K562 (cell line): Measurements from ENCODE around the gene SLC25A1. TPM values are rescaled to one million over a fixed set of nuclear protein-coding genes. Genes with fewer than 3 reads are reported as not detected.

Experiments
- CAMTA2 ChIP-seq: fragments of 250-450 bp; sonication (Bioruptor Pico); conservative IDR thresholded peaks from 2 replicates; pipeline ENCODE4 v1.5.1; 2022
- ETS2 ChIP-seq: IDR thresholded peaks from 2 replicates; pipeline ENCODE4 v1.6.1; 2016; ENCODE audit warnings: borderline replicate concordance, missing genetic modification characterization, mild to moderate bottlenecking, moderate library complexity, missing compliant biosample characterization; ENCODE audit not compliant: poor library complexity, severe bottlenecking
- NFIC ChIP-seq: fragments of 450-650 bp; IDR thresholded peaks from 2 replicates; pipeline ENCODE4 v1.6.1; 2017; ENCODE audit warnings: mild to moderate bottlenecking, inconsistent platforms
- PHF21A ChIP-seq: fragments of 450-650 bp; IDR thresholded peaks from 2 replicates; pipeline ENCODE4 v1.6.1; 2017; ENCODE audit warnings: low read depth, borderline replicate concordance
- RAD21 ChIP-seq, 2 experiments: fragments of 250-450 bp in 1 of 2; fragments of 450-650 bp in 1 of 2; sonication (Bioruptor Pico) in 1 of 2; formaldehyde crosslinking in 1 of 2; IDR thresholded peaks in 1 of 2; conservative IDR thresholded peaks in 1 of 2; 2 replicates each; pipeline versions ENCODE4 v1.4.0 to v1.8.0; 2020 to 2022; ENCODE audit warnings: mild to moderate bottlenecking in 2 of 2, moderate library complexity in 1 of 2
- RBBP5 ChIP-seq: fragments of 200-600 bp; sonication (generic); IDR thresholded peaks from 2 replicates; pipeline ENCODE4 v1.6.1; 2012; ENCODE audit warnings: borderline replicate concordance, mild to moderate bottlenecking, low read length, control low read depth, inconsistent platforms; ENCODE audit not compliant: insufficient read depth, poor library complexity, severe bottlenecking
- TARDBP ChIP-seq: fragments of 450-650 bp; IDR thresholded peaks from 2 replicates; pipeline ENCODE4 v1.6.1; 2016
- ZNF717 ChIP-seq: fragments of 250-450 bp; sonication (Bioruptor Pico); IDR thresholded peaks from 2 replicates; pipeline ENCODE4 v1.5.0; 2021
- polyA plus RNA-seq, 8 experiments: library from polyadenylated mRNA; depleted of rRNA in 4 of 8; stranded (reverse) in 5 of 8; unstranded in 3 of 8; fragments of >200 nt; fragmentation: Nextera tagmentation in 2 of 8; fragmentation: Illumina TruSeq in 1 of 8; extraction: Ambion mirVana in 2 of 8; extraction: Trizol in 1 of 8; gene quantifications; 2 replicates each; pipeline versions ENCODE4 v1.2.1 to v1.2.3, GENCODE V29; 2011 to 2014; ENCODE audit warnings: inconsistent platforms in 1 of 8, missing spikeins in 1 of 8
- total RNA-seq, 7 experiments: library from RNA; depleted of rRNA in 6 of 7; stranded (reverse); fragments of >200 nt in 6 of 7; fragmentation: Illumina TruSeq in 2 of 7; extraction: Trizol in 2 of 7; gene quantifications; 2 replicates each; pipeline versions ENCODE4 v1.2.1 to v1.2.3, GENCODE V29; 2011 to 2021; ENCODE audit warnings: low replicate concordance in 1 of 7
- TF ChIP-seq, protein P1 (sequence below): fragments of 250-450 bp; sonication (Bioruptor Pico); IDR thresholded peaks from 2 replicates; pipeline ENCODE4 v1.4.0; 2020
- TF ChIP-seq, protein P2 (sequence below): fragments of 250-450 bp; sonication (Bioruptor Pico); IDR thresholded peaks from 2 replicates; pipeline ENCODE4 v1.9.0; 2021; ENCODE audit warnings: mild to moderate bottlenecking, inconsistent platforms
- TF ChIP-seq, protein P3 (sequence below): sonication (generic); formaldehyde crosslinking; IDR thresholded peaks from 2 replicates; pipeline ENCODE4 v1.8.0; 2022; ENCODE audit warnings: mild to moderate bottlenecking, missing genetic modification reagents
- TF ChIP-seq, protein P4 (sequence below): sonication (generic); formaldehyde crosslinking; IDR thresholded peaks from 2 replicates; pipeline ENCODE4 v1.8.0; 2022; ENCODE audit warnings: mild to moderate bottlenecking, missing genetic modification reagents
- TF ChIP-seq, protein P5 (sequence below), 2 experiments: IDR thresholded peaks; 2 replicates each; pipeline ENCODE4 v1.6.1; 2011; ENCODE audit warnings: borderline replicate concordance in 1 of 2, control low read depth in 1 of 2, low read depth in 1 of 2, low read length in 1 of 2, mild to moderate bottlenecking in 1 of 2, mixed read lengths in 1 of 2, moderate library complexity in 1 of 2; ENCODE audit not compliant: insufficient read depth in 1 of 2, insufficient read length in 1 of 2, poor library complexity in 1 of 2, severe bottlenecking in 1 of 2; ENCODE audit errors: extremely low read depth in 1 of 2

SLC25A1 gene
- total and polyA plus RNA-seq, 9 of the 15 experiments (the other 6 are each of a cell fraction or from before 2014, with no cell fraction given) = 11.0 to 408 (median 110) TPM

DNA sequence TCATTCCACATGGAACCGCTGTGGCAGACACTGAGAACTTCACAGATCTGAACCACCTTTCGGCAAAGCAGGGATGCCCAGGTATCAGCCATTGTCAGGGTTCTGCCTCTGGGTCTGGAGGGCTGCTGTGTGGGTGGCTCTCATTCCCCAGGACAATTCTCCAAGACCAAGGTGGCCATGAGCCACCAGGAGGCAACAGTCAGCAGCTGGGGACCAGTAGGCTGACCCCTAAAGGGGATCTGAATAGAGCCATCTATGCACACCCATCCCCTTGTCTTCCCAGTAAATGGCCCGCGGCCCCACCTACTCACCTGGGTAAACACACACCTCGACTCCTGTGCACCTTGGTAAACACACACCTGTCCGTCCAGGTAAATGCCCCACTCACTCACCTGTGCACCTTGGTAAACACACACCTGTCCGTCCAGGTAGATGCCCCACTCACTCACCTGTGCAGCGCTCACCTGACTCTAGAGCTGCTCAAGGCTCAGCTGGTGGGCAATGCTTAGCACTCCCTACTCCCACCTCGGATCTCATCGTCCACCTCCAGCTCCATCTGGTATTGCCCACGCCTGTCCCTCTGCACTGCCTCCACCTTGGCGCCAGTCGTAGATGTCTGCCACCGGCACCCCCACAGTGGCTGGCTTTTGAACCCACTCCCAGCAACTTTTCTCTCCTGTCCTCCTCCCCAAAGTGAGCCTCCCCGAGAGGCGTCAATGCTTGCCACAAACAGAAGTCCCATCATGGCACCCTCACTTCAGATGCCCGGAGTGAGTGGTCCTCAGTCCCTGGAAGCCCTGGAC, 10.2 kb downstream of the SLC25A1 start (continued):
- peak in 1 of 2 experiments; percentile 55; a peak in 2 of 4 replicates for TF ChIP-seq RAD21 (CRISPR knock-in tag; conservative IDR thresholded peaks at IDR 0.05 in 1 of 2, IDR thresholded peaks at IDR 0.05 in 1 of 2)
- TF ChIP-seq ZNF717 (CRISPR knock-in tag) = no peak
- no peak for TF ChIP-seq PHF21A
- no peak for TF ChIP-seq ETS2
- TF ChIP-seq, protein P1, sequence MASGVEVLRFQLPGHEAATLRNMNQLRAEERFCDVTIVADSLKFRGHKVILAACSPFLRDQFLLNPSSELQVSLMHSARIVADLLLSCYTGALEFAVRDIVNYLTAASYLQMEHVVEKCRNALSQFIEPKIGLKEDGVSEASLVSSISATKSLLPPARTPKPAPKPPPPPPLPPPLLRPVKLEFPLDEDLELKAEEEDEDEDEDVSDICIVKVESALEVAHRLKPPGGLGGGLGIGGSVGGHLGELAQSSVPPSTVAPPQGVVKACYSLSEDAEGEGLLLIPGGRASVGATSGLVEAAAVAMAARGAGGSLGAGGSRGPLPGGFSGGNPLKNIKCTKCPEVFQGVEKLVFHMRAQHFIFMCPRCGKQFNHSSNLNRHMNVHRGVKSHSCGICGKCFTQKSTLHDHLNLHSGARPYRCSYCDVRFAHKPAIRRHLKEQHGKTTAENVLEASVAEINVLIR (CRISPR knock-in tag) = no peak
- no peak for TF ChIP-seq NFIC
- TF ChIP-seq, protein P2, sequence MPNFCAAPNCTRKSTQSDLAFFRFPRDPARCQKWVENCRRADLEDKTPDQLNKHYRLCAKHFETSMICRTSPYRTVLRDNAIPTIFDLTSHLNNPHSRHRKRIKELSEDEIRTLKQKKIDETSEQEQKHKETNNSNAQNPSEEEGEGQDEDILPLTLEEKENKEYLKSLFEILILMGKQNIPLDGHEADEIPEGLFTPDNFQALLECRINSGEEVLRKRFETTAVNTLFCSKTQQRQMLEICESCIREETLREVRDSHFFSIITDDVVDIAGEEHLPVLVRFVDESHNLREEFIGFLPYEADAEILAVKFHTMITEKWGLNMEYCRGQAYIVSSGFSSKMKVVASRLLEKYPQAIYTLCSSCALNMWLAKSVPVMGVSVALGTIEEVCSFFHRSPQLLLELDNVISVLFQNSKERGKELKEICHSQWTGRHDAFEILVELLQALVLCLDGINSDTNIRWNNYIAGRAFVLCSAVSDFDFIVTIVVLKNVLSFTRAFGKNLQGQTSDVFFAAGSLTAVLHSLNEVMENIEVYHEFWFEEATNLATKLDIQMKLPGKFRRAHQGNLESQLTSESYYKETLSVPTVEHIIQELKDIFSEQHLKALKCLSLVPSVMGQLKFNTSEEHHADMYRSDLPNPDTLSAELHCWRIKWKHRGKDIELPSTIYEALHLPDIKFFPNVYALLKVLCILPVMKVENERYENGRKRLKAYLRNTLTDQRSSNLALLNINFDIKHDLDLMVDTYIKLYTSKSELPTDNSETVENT (CRISPR knock-in tag) = peak; percentile 6; the same call in 1 of the 2 replicates
- no peak for TF ChIP-seq CAMTA2
- TF ChIP-seq, protein P3, sequence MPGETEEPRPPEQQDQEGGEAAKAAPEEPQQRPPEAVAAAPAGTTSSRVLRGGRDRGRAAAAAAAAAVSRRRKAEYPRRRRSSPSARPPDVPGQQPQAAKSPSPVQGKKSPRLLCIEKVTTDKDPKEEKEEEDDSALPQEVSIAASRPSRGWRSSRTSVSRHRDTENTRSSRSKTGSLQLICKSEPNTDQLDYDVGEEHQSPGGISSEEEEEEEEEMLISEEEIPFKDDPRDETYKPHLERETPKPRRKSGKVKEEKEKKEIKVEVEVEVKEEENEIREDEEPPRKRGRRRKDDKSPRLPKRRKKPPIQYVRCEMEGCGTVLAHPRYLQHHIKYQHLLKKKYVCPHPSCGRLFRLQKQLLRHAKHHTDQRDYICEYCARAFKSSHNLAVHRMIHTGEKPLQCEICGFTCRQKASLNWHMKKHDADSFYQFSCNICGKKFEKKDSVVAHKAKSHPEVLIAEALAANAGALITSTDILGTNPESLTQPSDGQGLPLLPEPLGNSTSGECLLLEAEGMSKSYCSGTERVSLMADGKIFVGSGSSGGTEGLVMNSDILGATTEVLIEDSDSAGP (CRISPR knock-in tag) = no peak
- TF ChIP-seq, protein P4, sequence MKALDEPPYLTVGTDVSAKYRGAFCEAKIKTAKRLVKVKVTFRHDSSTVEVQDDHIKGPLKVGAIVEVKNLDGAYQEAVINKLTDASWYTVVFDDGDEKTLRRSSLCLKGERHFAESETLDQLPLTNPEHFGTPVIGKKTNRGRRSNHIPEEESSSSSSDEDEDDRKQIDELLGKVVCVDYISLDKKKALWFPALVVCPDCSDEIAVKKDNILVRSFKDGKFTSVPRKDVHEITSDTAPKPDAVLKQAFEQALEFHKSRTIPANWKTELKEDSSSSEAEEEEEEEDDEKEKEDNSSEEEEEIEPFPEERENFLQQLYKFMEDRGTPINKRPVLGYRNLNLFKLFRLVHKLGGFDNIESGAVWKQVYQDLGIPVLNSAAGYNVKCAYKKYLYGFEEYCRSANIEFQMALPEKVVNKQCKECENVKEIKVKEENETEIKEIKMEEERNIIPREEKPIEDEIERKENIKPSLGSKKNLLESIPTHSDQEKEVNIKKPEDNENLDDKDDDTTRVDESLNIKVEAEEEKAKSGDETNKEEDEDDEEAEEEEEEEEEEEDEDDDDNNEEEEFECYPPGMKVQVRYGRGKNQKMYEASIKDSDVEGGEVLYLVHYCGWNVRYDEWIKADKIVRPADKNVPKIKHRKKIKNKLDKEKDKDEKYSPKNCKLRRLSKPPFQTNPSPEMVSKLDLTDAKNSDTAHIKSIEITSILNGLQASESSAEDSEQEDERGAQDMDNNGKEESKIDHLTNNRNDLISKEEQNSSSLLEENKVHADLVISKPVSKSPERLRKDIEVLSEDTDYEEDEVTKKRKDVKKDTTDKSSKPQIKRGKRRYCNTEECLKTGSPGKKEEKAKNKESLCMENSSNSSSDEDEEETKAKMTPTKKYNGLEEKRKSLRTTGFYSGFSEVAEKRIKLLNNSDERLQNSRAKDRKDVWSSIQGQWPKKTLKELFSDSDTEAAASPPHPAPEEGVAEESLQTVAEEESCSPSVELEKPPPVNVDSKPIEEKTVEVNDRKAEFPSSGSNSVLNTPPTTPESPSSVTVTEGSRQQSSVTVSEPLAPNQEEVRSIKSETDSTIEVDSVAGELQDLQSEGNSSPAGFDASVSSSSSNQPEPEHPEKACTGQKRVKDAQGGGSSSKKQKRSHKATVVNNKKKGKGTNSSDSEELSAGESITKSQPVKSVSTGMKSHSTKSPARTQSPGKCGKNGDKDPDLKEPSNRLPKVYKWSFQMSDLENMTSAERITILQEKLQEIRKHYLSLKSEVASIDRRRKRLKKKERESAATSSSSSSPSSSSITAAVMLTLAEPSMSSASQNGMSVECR (CRISPR knock-in tag) = no peak
- TF ChIP-seq TARDBP = no peak
- TF ChIP-seq, protein P5, sequence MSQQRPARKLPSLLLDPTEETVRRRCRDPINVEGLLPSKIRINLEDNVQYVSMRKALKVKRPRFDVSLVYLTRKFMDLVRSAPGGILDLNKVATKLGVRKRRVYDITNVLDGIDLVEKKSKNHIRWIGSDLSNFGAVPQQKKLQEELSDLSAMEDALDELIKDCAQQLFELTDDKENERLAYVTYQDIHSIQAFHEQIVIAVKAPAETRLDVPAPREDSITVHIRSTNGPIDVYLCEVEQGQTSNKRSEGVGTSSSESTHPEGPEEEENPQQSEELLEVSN (IDR thresholded peaks at IDR 0.05; ENCODE audit: borderline replicate concordance in 1 of 2, extremely low read depth in 1 of 2, insufficient read depth in 1 of 2, insufficient read length in 1 of 2, low read depth in 1 of 2, low read length in 1 of 2, poor library complexity in 1 of 2, severe bottlenecking in 1 of 2) = peak in 1 of 2 experiments; percentile 8
- TF ChIP-seq RBBP5 = peak; percentile 35
